GM12878 (cell line): Measurements from ENCODE around the gene RANBP3. TPM values are rescaled to one million over a fixed set of nuclear protein-coding genes. Genes with fewer than 3 reads are reported as not detected.

ENCODE experiments used
- ATAC-seq: fragments of 200-7000 bp; cut with Tn5 transposase; 3 replicates; pipeline ENCODE4 v1.9.1; 2020; ENCODE audit warnings: mild to moderate bottlenecking, moderate library complexity
- BruUV-seq: library from RNA; stranded (reverse); fragments of 400-500 nt; replicated peaks from 2 replicates; lab custom pipeline; 2021; lab: Mats Ljungman, UMichigan
- CTCF ChIA-PET: fragments of 300-600 bp; sonication (Branson Sonifier 250); formaldehyde crosslinking; extraction: SDS; loops from one replicate; lab custom pipeline; 2021; ENCODE audit warnings: inconsistent platforms; lab: Yijun Ruan, JAX
- POLR2A ChIA-PET: fragments of 350-600 bp; formaldehyde crosslinking; extraction: SDS; loops from one replicate; lab custom pipeline; 2021; ENCODE audit warnings: inconsistent platforms; lab: Charles Lee
- RAD21 ChIA-PET: fragments of 300-600 bp; sonication (Branson Sonifier 250); formaldehyde crosslinking; loops from one replicate; lab custom pipeline; 2023; ENCODE audit warnings: antibody characterized with exemption; ENCODE audit not compliant: unreplicated experiment; lab: Charles Lee
- SMC1A ChIA-PET: fragments of 300-600 bp; sonication (Branson Sonifier 250); formaldehyde crosslinking; loops from one replicate; lab custom pipeline; 2023; ENCODE audit not compliant: unreplicated experiment, uncharacterized antibody; lab: Charles Lee
- DNase-seq: peaks from one replicate; pipeline ENCODE4 v3.0.0-alpha.2; 2011; ENCODE audit warnings: low read depth, low spot score
- FAIRE-seq: peaks from 3 replicates; lab custom pipeline; 2011; peaks lifted over from hg19 to GRCh38; lab: Jason Lieb, UNC
- H2AFZ ChIP-seq: 2 replicates; pipeline ENCODE4 v1.6.0; 2011; ENCODE audit warnings: low read depth, low read length, control low read depth; ENCODE audit not compliant: control insufficient read depth
- H3K27ac ChIP-seq: 2 replicates; pipeline ENCODE4 v1.5.1; 2011; ENCODE audit warnings: control low read depth; ENCODE audit not compliant: control insufficient read depth, insufficient read depth
- H3K27me3 ChIP-seq, 2 experiments: replicated peaks in 1 of 2; 2 replicates each; pipeline versions ENCODE4 v1.6.0 to v1.6.1; 2011; ENCODE audit warnings: low read length in 1 of 2; ENCODE audit not compliant: control insufficient read depth in 2 of 2, insufficient read depth in 2 of 2
- H3K36me3 ChIP-seq, 2 experiments: 2 replicates each; pipeline ENCODE4 v1.5.1; 2011; ENCODE audit warnings: low read length in 1 of 2; ENCODE audit not compliant: control insufficient read depth in 2 of 2, insufficient read depth in 2 of 2
- H3K4me1 ChIP-seq: 2 replicates; pipeline ENCODE4 v1.6.1; 2011; ENCODE audit warnings: mild to moderate bottlenecking, low read length, moderate library complexity, mixed read lengths; ENCODE audit not compliant: control insufficient read depth, insufficient read depth
- H3K4me2 ChIP-seq: 2 replicates; pipeline ENCODE4 v1.6.0; 2011; ENCODE audit warnings: control low read depth; ENCODE audit not compliant: control insufficient read depth, insufficient read depth
- H3K4me3 ChIP-seq: fragments of 200-600 bp; sonication (generic); 2 replicates; pipeline ENCODE4 v1.5.1; 2016
- H3K79me2 ChIP-seq: 2 replicates; pipeline ENCODE4 v1.6.0; 2011; ENCODE audit warnings: low read length; ENCODE audit not compliant: control insufficient read depth, insufficient read depth
- H3K9ac ChIP-seq: 2 replicates; pipeline ENCODE4 v1.8.0; 2011; ENCODE audit warnings: low read length, control low read depth, mixed read lengths; ENCODE audit not compliant: control insufficient read depth, insufficient read depth
- H3K9me3 ChIP-seq: replicated peaks from 3 replicates; pipeline ENCODE4 v1.5.1; 2011; ENCODE audit warnings: mild to moderate bottlenecking, low read length; ENCODE audit not compliant: control insufficient read depth, insufficient read depth
- H4K20me1 ChIP-seq: 2 replicates; pipeline ENCODE4 v1.6.0; 2011; ENCODE audit not compliant: control insufficient read depth, insufficient read depth
- BACH1 ChIP-seq: fragments of 450-650 bp; IDR thresholded peaks from 2 replicates; pipeline ENCODE4 v1.6.1; 2017; ENCODE audit warnings: mild to moderate bottlenecking, borderline replicate concordance
- BCL11A ChIP-seq: IDR thresholded peaks from 2 replicates; pipeline ENCODE4 v1.6.1; 2011; ENCODE audit warnings: low read depth, low read length
- CEBPB ChIP-seq, 2 experiments: fragments of 150-350 bp in 1 of 2; IDR thresholded peaks; 2 replicates each; pipeline ENCODE4 v1.6.1; 2012 to 2014; ENCODE audit warnings: low read depth in 2 of 2, low read length in 2 of 2, borderline replicate concordance in 1 of 2, inconsistent platforms in 1 of 2
- CHD4 ChIP-seq: fragments of 200-600 bp; sonication (generic); IDR thresholded peaks from 2 replicates; pipeline ENCODE4 v1.6.1; 2016; ENCODE audit warnings: mild to moderate bottlenecking
- CUX1 ChIP-seq: IDR thresholded peaks from 2 replicates; pipeline ENCODE4 v1.6.1; 2012; ENCODE audit warnings: improper control_type of control experiment, low read depth, low read length; ENCODE audit not compliant: insufficient replicate concordance
- E2F8 ChIP-seq: fragments of 450-650 bp; IDR thresholded peaks from 2 replicates; pipeline ENCODE4 v1.6.1; 2018; ENCODE audit warnings: mild to moderate bottlenecking, low read depth, moderate library complexity; ENCODE audit not compliant: partially characterized antibody
- EZH2 ChIP-seq: IDR thresholded peaks from 2 replicates; pipeline ENCODE4 v1.6.1; 2012; ENCODE audit warnings: low read depth, mild to moderate bottlenecking, control low read depth, inconsistent platforms, low read length, borderline replicate concordance; ENCODE audit not compliant: control insufficient read depth
- IKZF1 ChIP-seq: fragments of 450-650 bp; conservative IDR thresholded peaks from 2 replicates; pipeline ENCODE4 v1.6.1; 2017; ENCODE audit warnings: antibody characterized with exemption, mild to moderate bottlenecking
- KAT2A ChIP-seq: conservative IDR thresholded peaks from 2 replicates; pipeline ENCODE4 v1.6.1; 2011; ENCODE audit warnings: low read depth, low read length; ENCODE audit not compliant: control insufficient read depth
- MTA2 ChIP-seq: fragments of 450-650 bp; IDR thresholded peaks from 2 replicates; pipeline ENCODE4 v1.6.1; 2016; ENCODE audit warnings: low read depth, mild to moderate bottlenecking, moderate library complexity
- MYC ChIP-seq: IDR thresholded peaks from 2 replicates; pipeline ENCODE4 v1.6.1; 2011; ENCODE audit warnings: mild to moderate bottlenecking, low read length, moderate library complexity, inconsistent platforms; ENCODE audit not compliant: insufficient read depth, insufficient replicate concordance, insufficient read length, severe bottlenecking
- NFYB ChIP-seq: IDR thresholded peaks from 2 replicates; pipeline ENCODE4 v1.6.1; 2011; ENCODE audit warnings: low read depth, mild to moderate bottlenecking, low read length, improper control_type of control experiment, moderate library complexity; ENCODE audit not compliant: insufficient read depth
- RBBP5 ChIP-seq: fragments of 200-600 bp; sonication (generic); conservative IDR thresholded peaks from 2 replicates; pipeline ENCODE4 v1.6.1; 2016
- RFX5 ChIP-seq: IDR thresholded peaks from 2 replicates; pipeline ENCODE4 v1.6.1; 2011; ENCODE audit warnings: low read depth, low read length, improper control_type of control experiment
- SIN3A ChIP-seq: IDR thresholded peaks from 2 replicates; pipeline ENCODE4 v1.6.1; 2012; ENCODE audit warnings: low read depth, low read length, improper control_type of control experiment
- TARDBP ChIP-seq: IDR thresholded peaks from 2 replicates; pipeline ENCODE4 v1.6.1; 2016; ENCODE audit warnings: borderline replicate concordance
- USF1 ChIP-seq: IDR thresholded peaks from 2 replicates; pipeline ENCODE4 v1.6.1; 2011; ENCODE audit warnings: borderline replicate concordance, low read depth, mild to moderate bottlenecking, moderate library complexity, mixed read lengths, low read length; ENCODE audit not compliant: insufficient read depth; ENCODE audit errors: extremely low read length
- ZNF622 ChIP-seq: fragments of 450-650 bp; IDR thresholded peaks from 2 replicates; pipeline ENCODE4 v1.6.1; 2017; ENCODE audit warnings: mild to moderate bottlenecking, inconsistent platforms
- WGBS: methylation state at CpG from one replicate; pipeline ENCODE4 v1.1.6; 2016; ENCODE audit warnings: low lambda C conversion rate; ENCODE audit not compliant: insufficient replicate concordance, insufficient coverage; ENCODE audit errors: missing lambda C conversion rate; 5-methylcytosine and 5-hydroxymethylcytosine counted together
- in situ Hi-C: fragments of 300-500 bp; cut with MboI; formaldehyde crosslinking; loops from 9 replicates; pipeline ENCODE4 v1.14.3; 2018; ENCODE audit warnings: mixed read lengths
- intact Hi-C: fragments of 100-400 bp; cut with micrococcal nuclease; formaldehyde crosslinking; loops from one replicate; pipeline ENCODE4 v1.14.2; 2022; ENCODE audit not compliant: unreplicated experiment
- polyA plus RNA-seq, 11 experiments: library from polyadenylated mRNA; depleted of rRNA in 4 of 11; unstranded in 6 of 11; stranded (reverse) in 5 of 11; fragments of >200 nt; fragmentation: Nextera tagmentation in 4 of 11; fragmentation: Illumina TruSeq in 1 of 11; extraction: Ambion mirVana in 4 of 11; extraction: Trizol in 1 of 11; gene quantifications; 1 replicate in 1 of 11; 2 replicates in 10 of 11; pipeline versions ENCODE4 v1.2.1 to v1.2.3, GENCODE V29; 2011 to 2016; ENCODE audit warnings: inconsistent platforms in 2 of 11, missing spikeins in 2 of 11, low read depth in 1 of 11
- total RNA-seq, 4 experiments: library from RNA; depleted of rRNA in 3 of 4; stranded (reverse); fragments of >200 nt in 3 of 4; fragmentation: Illumina TruSeq in 1 of 4; extraction: Trizol in 1 of 4; gene quantifications; 2 replicates each; pipeline versions ENCODE4 v1.2.1 to v1.2.3, GENCODE V29; 2013 to 2021

Gene RANBP3
- total and polyA plus RNA-seq, 10 of the 15 experiments (the other 5 are each of a cell fraction or from before 2014, with no cell fraction given) = 1.1 to 81.6 (median 60.0) TPM

GRCh38 chr19:5936292-5936592 lies 41.7 kb downstream of the RANBP3 start:
- in situ Hi-C loops (no loop called here), intact Hi-C loops (no loop called here)
- no peaks in the 10 kb centered on the region for H3K4me1 ChIP-seq
- H2AFZ ChIP-seq = no peak overlapping the region
- no peak for ATAC-seq
- no peaks in the 10 kb centered on the region for H3K79me2 ChIP-seq
- WGBS = 97% methylated on average over 9 of the region's 9 CpGs
- H3K9me3 ChIP-seq = no peaks in the 10 kb centered on the region
- H3K27ac ChIP-seq = no peak overlapping the region
- peaks cover 10 to 39% of the 10 kb centered on the region in 2 experiments; a peak in 3 of 4 replicates for H3K36me3 ChIP-seq
- SMC1A ChIA-PET = no interaction called here
- CTCF ChIA-PET = no interaction called here
- H3K4me2 ChIP-seq = no peak overlapping the region
- FAIRE-seq = no peak
- POLR2A ChIA-PET = no interaction called here
- no peak overlapping the region for H3K4me3 ChIP-seq
- no TSS peak for BruUV-seq
- DNase-seq = no peak
- RAD21 ChIA-PET = no interaction called here
- H3K27me3 ChIP-seq = no peaks in the 10 kb centered on the region
- H4K20me1 ChIP-seq = no peaks in the 10 kb centered on the region
- no peak overlapping the region for H3K9ac ChIP-seq
- TF ChIP-seq RFX5 (no peak), MYC (no peak), ZNF622 (no peak), IKZF1 (no peak), RBBP5 (no peak), MTA2 (no peak), SIN3A (no peak), USF1 (no peak), BCL11A (no peak), CEBPB (IDR thresholded peaks at IDR 0.05; ENCODE audit: borderline replicate concordance in 1 of 2, low read depth in 2 of 2, low read length in 2 of 2) (no peak), BACH1 (no peak), EZH2 (no peak), CUX1 (no peak), CHD4 (no peak), KAT2A (no peak), TARDBP (no peak), NFYB (no peak), E2F8 (no peak)
